B cell (primary cell): ENCODE results near the gene RMND1. TPM values are rescaled to one million over a fixed set of nuclear protein-coding genes. Genes with fewer than 3 reads are reported as not detected.

Experiments used
- ATAC-seq: fragments of 200-7000 bp; cut with Tn5 transposase; one replicate; pipeline ENCODE4 v1.10.0; 2021; ENCODE audit warnings: low read depth, mild to moderate bottlenecking, moderate number of reproducible peaks, moderate library complexity
- CTCF ChIA-PET: fragments of 350-600 bp; sonication (Branson Sonifier 250); formaldehyde crosslinking; loops from one replicate; lab custom pipeline; 2021; ENCODE audit warnings: antibody characterized with exemption, inconsistent platforms; lab: Charles Lee
- POLR2A ChIA-PET: fragments of 350-600 bp; sonication (Branson Sonifier 250); formaldehyde crosslinking; loops from one replicate; lab custom pipeline; 2021; ENCODE audit warnings: antibody characterized with exemption; lab: Charles Lee
- DNase-seq: peaks from one replicate; pipeline ENCODE4 v3.0.0; 2013
- H2AFZ ChIP-seq: 2 replicates; pipeline ENCODE4 v1.6.1; 2012; ENCODE audit warnings: mild to moderate bottlenecking, low read depth, low read length; ENCODE audit not compliant: insufficient read depth, poor library complexity, severe bottlenecking
- H3K27ac ChIP-seq, 2 donors: 1 replicate in 1 of 2; 2 replicates in 1 of 2; pipeline ENCODE4 v1.5.1; 2012 to 2013; ENCODE audit warnings: low read length in 2 of 2, mild to moderate bottlenecking in 2 of 2, moderate library complexity in 1 of 2
- H3K27me3 ChIP-seq, 4 experiments: fragments of 200-600 bp in 1 of 4; sonication (generic) in 1 of 4; replicated peaks in 1 of 4; 1 replicate in 2 of 4; 2 replicates in 2 of 4; pipeline versions ENCODE4 v1.6.1 to v1.7.0; 2013 to 2016; ENCODE audit warnings: low read length in 3 of 4, mild to moderate bottlenecking in 2 of 4, mixed read lengths in 1 of 4, moderate library complexity in 1 of 4; ENCODE audit not compliant: insufficient read depth in 4 of 4, control insufficient read depth in 3 of 4; ENCODE audit errors: control extremely low read depth in 1 of 4
- H3K36me3 ChIP-seq, 2 experiments: replicated peaks in 1 of 2; 1 replicate in 1 of 2; 2 replicates in 1 of 2; pipeline versions ENCODE4 v1.6.1 to v1.7.1; 2013; ENCODE audit warnings: low read length in 1 of 2; ENCODE audit not compliant: insufficient read depth in 2 of 2, control insufficient read depth in 1 of 2; ENCODE audit errors: control extremely low read depth in 1 of 2, extremely low read depth in 1 of 2
- H3K4me1 ChIP-seq, 2 donors: fragments of 200-600 bp in 1 of 2; sonication (generic) in 1 of 2; 1 replicate in 1 of 2; 2 replicates in 1 of 2; pipeline versions ENCODE4 v1.5.1 to v1.6.1; 2013 to 2017; ENCODE audit warnings: low read length in 2 of 2; ENCODE audit not compliant: control insufficient read depth in 2 of 2, insufficient read depth in 2 of 2
- H3K4me2 ChIP-seq: replicated peaks from 2 replicates; pipeline ENCODE3; 2012; ENCODE audit warnings: mild to moderate bottlenecking, low read depth, low read length; ENCODE audit not compliant: poor library complexity, severe bottlenecking
- H3K4me3 ChIP-seq, 5 experiments: fragments of 200-600 bp in 1 of 5; sonication (generic) in 1 of 5; 1 replicate in 3 of 5; 2 replicates in 2 of 5; pipeline versions ENCODE4 v1.5.1 to v1.7.0; 2011 to 2016; ENCODE audit warnings: low read length in 4 of 5, mild to moderate bottlenecking in 4 of 5, low read depth in 2 of 5, control low read depth in 1 of 5, moderate library complexity in 1 of 5; ENCODE audit not compliant: insufficient read depth in 1 of 5; ENCODE audit errors: control extremely low read depth in 1 of 5, extremely low read depth in 1 of 5
- H3K79me2 ChIP-seq: fragments of 200-600 bp; sonication (generic); one replicate; pipeline ENCODE4 v1.6.0; 2016; ENCODE audit warnings: low read length; ENCODE audit not compliant: control insufficient read depth, insufficient read depth
- H3K9ac ChIP-seq: fragments of 200-600 bp; sonication (generic); 2 replicates; pipeline ENCODE4 v1.6.1; 2017; ENCODE audit warnings: mild to moderate bottlenecking, low read length, moderate library complexity
- H3K9me3 ChIP-seq, 3 donors: one replicate each; pipeline versions ENCODE4 v1.6.1 to v1.7.1; 2013; ENCODE audit warnings: low read length in 2 of 3; ENCODE audit not compliant: control insufficient read depth in 2 of 3, insufficient read depth in 1 of 3; ENCODE audit errors: control extremely low read depth in 1 of 3
- H4K20me1 ChIP-seq: 2 replicates; pipeline ENCODE4 v1.6.0; 2012; ENCODE audit warnings: mild to moderate bottlenecking, low read length; ENCODE audit not compliant: insufficient read depth, control insufficient read depth, poor library complexity, severe bottlenecking
- H3K27ac Mint-ChIP-seq: one replicate; pipeline ENCODE4 v1.8.0; 2021; ENCODE audit warnings: mixed read lengths
- H3K27me3 Mint-ChIP-seq: one replicate; pipeline ENCODE4 v1.8.0; 2021; ENCODE audit warnings: mixed read lengths
- H3K4me1 Mint-ChIP-seq: one replicate; pipeline ENCODE4 v1.8.0; 2021; ENCODE audit warnings: mixed read lengths
- H3K4me3 Mint-ChIP-seq: one replicate; pipeline ENCODE4 v1.8.0; 2021; ENCODE audit warnings: mixed read lengths
- H3K9me3 Mint-ChIP-seq: one replicate; pipeline ENCODE4 v1.8.0; 2022; ENCODE audit warnings: mixed read lengths; ENCODE audit not compliant: insufficient read depth
- CTCF ChIP-seq: fragments of 200-600 bp; IDR thresholded peaks from one replicate; pipeline ENCODE4 v1.8.0; 2022; ENCODE audit warnings: antibody characterized with exemption, mild to moderate bottlenecking
- EZH2 ChIP-seq: IDR thresholded peaks from 2 replicates; pipeline ENCODE4 v1.6.1; 2012; ENCODE audit warnings: borderline replicate concordance, low read depth, mild to moderate bottlenecking, moderate library complexity, low read length; ENCODE audit not compliant: insufficient read depth, poor library complexity, severe bottlenecking
- WGBS: methylation state at CpG from one replicate; pipeline ENCODE4 v1.1.5; 2013; ENCODE audit warnings: missing lambda C conversion rate; ENCODE audit not compliant: insufficient coverage; 5-methylcytosine and 5-hydroxymethylcytosine counted together
- intact Hi-C: fragments of 100-400 bp; cut with micrococcal nuclease; formaldehyde crosslinking; loops from one replicate; pipeline ENCODE4 v1.10.0; 2022
- polyA plus RNA-seq: library from polyadenylated mRNA; depleted of rRNA; stranded (reverse); fragments of >200 nt; gene quantifications from 2 replicates; pipeline ENCODE4 v1.2.3, GENCODE V29; 2012
- total RNA-seq, 2 donors: library from RNA; stranded (reverse); fragments of 120-200 nt in 1 of 2; gene quantifications; 1 replicate in 1 of 2; 2 replicates in 1 of 2; pipeline versions ENCODE4 v1.2.3 to v1.2.4, GENCODE V29; 2013 to 2022

RMND1 gene
- total and polyA plus RNA-seq, 2 donors (not counting 1 experiment from before 2014, with no cell fraction given) = 4.3 to 15.7 TPM

GRCh38 chr6:151440498-151440897, 11.4 kb downstream of the RMND1 start:
- Histone ChIP-seq H3K4me2 (peak overlapping the region; percentile 5), H2AFZ (no peak overlapping the region), H3K4me3 (no peak overlapping the region), H3K79me2 (peaks cover 39% of the 10 kb centered on the region), H3K9ac (no peak overlapping the region), H4K20me1 (peaks cover 15% of the 10 kb centered on the region), H3K27ac (no peak overlapping the region), H3K4me1 (peaks cover 6 to 8% of the 10 kb centered on the region in 2 donors), H3K36me3 (peaks cover 6 to 14% of the 10 kb centered on the region in 2 experiments), H3K9me3 (no peaks in the 10 kb centered on the region), H3K27me3 (no peaks in the 10 kb centered on the region)
- H3K4me1 Mint-ChIP-seq = peaks cover 15% of the 10 kb centered on the region
- H3K27me3 Mint-ChIP-seq = no peaks in the 10 kb centered on the region
- no CpG with 5 or more reads among the region's 1 CpG for WGBS
- DNase-seq = no peak
- ChIA-PET POLR2A (no interaction called here), CTCF (interaction anchor here (0.7 to 1.7 kb wide), 6 partner anchors 8 to 684 kb away, joined by 3 to 11 read pairs (median 6); no protein-coding TSS in a partner anchor)
- no peak overlapping the region for H3K4me3 Mint-ChIP-seq
- intact Hi-C loops = loop anchor here (5.0 kb wide), 1 partner anchor 37 kb away; no protein-coding TSS in a partner anchor
- no peak for ATAC-seq
- no peak overlapping the region for H3K27ac Mint-ChIP-seq
- TF ChIP-seq EZH2 (no peak), CTCF (no peak)
- H3K9me3 Mint-ChIP-seq = no peaks in the 10 kb centered on the region

GRCh38 chr6:151437401-151437800, 14.5 kb downstream of the RMND1 start:
- no peaks in the 10 kb centered on the region for H3K27me3 Mint-ChIP-seq
- H3K27ac Mint-ChIP-seq = no peak overlapping the region
- no peak overlapping the region for H3K4me2 ChIP-seq
- ChIA-PET POLR2A (no interaction called here), CTCF (interaction anchor here (1.0 to 1.7 kb wide), 3 partner anchors 14 to 113 kb away, joined by 4 to 6 read pairs (median 4); partner anchors contain the start of gene RMND1)
- DNase-seq (no peak), ATAC-seq (no peak)
- H3K4me3 Mint-ChIP-seq = no peak overlapping the region
- peaks cover 27% of the 10 kb centered on the region for H3K79me2 ChIP-seq
- peaks cover 7 to 21% of the 10 kb centered on the region in 2 experiments for H3K36me3 ChIP-seq
- no peaks in the 10 kb centered on the region for H3K27me3 ChIP-seq
- H3K9ac ChIP-seq = no peak overlapping the region
- peaks cover 6 to 8% of the 10 kb centered on the region in 2 donors for H3K4me1 ChIP-seq
- TF ChIP-seq EZH2 (no peak), CTCF (no peak)
- H3K27ac ChIP-seq = no peak overlapping the region
- H2AFZ ChIP-seq = no peak overlapping the region
- no peaks in the 10 kb centered on the region for H3K9me3 Mint-ChIP-seq
- no peaks in the 10 kb centered on the region for H3K9me3 ChIP-seq
- intact Hi-C loops = no loop called here
- peaks cover 18% of the 10 kb centered on the region for H3K4me1 Mint-ChIP-seq
- H3K4me3 ChIP-seq = no peak overlapping the region
- H4K20me1 ChIP-seq = peaks cover 10% of the 10 kb centered on the region
